Natural killer cell (primary cell): ENCODE data around the gene ELOVL1. TPM values are rescaled to one million over a fixed set of nuclear protein-coding genes. Genes with fewer than 3 reads are reported as not detected.
"Not testable (repeated sequence)": the region's sequence is repeated elsewhere in the genome, so short reads cannot be mapped to it uniquely, and the experiment has no call there.

Experiments used
- ATAC-seq, 3 donors: fragments of 150-1000 bp in 2 of 3; fragments of 200-7000 bp in 1 of 3; cut with Tn5 transposase; 1 replicate in 1 of 3; 2 replicates in 2 of 3; pipeline ENCODE4 v1.10.0; 2021; ENCODE audit warnings: mild to moderate bottlenecking in 2 of 3, moderate library complexity in 2 of 3
- DNase-seq, 2 donors: peaks; one replicate each; pipeline versions ENCODE4 v3.0.0 to v3.0.0-alpha.2; 2013 to 2021; ENCODE audit warnings: mixed read lengths in 1 of 2
- H3K27ac ChIP-seq: one replicate; pipeline ENCODE4 v1.5.1; 2013; ENCODE audit warnings: mild to moderate bottlenecking, low read length
- H3K27me3 ChIP-seq: one replicate; pipeline ENCODE4 v1.6.1; 2013; ENCODE audit warnings: low read length; ENCODE audit not compliant: control insufficient read depth, insufficient read depth
- H3K36me3 ChIP-seq: one replicate; pipeline ENCODE4 v1.6.1; 2013; ENCODE audit warnings: low read length; ENCODE audit not compliant: control insufficient read depth, insufficient read depth
- H3K4me1 ChIP-seq: one replicate; pipeline ENCODE4 v1.6.1; 2013; ENCODE audit warnings: low read length; ENCODE audit not compliant: control insufficient read depth, insufficient read depth
- H3K4me3 ChIP-seq: one replicate; pipeline ENCODE4 v1.5.1; 2013; ENCODE audit warnings: low read length
- H3K9me3 ChIP-seq: one replicate; pipeline ENCODE4 v1.6.1; 2013; ENCODE audit warnings: low read length; ENCODE audit not compliant: control insufficient read depth, insufficient read depth
- H3K27ac Mint-ChIP-seq, 2 donors: one replicate each; pipeline ENCODE4 v1.8.0; 2022; ENCODE audit warnings: mild to moderate bottlenecking in 2 of 2, mixed read lengths in 2 of 2, moderate library complexity in 1 of 2
- H3K27me3 Mint-ChIP-seq, 2 donors: one replicate each; pipeline ENCODE4 v1.8.0; 2022; ENCODE audit warnings: low read depth in 2 of 2, mixed read lengths in 2 of 2
- H3K36me3 Mint-ChIP-seq: one replicate; pipeline ENCODE4 v1.8.0; 2022; ENCODE audit warnings: mixed read lengths
- H3K4me1 Mint-ChIP-seq, 2 donors: one replicate each; pipeline ENCODE4 v1.8.0; 2022; ENCODE audit warnings: mixed read lengths in 2 of 2
- H3K4me3 Mint-ChIP-seq: one replicate; pipeline ENCODE4 v1.8.0; 2022; ENCODE audit warnings: mild to moderate bottlenecking, moderate library complexity, mixed read lengths
- H3K9me3 Mint-ChIP-seq, 2 donors: one replicate each; pipeline ENCODE4 v1.8.0; 2022; ENCODE audit warnings: mixed read lengths in 2 of 2
- CTCF ChIP-seq: fragments of 200-600 bp; IDR thresholded peaks from one replicate; pipeline ENCODE4 v1.8.0; 2022; ENCODE audit warnings: antibody characterized with exemption
- WGBS: methylation state at CpG from one replicate; pipeline ENCODE4 v1.1.7; 2013; ENCODE audit warnings: missing lambda C conversion rate; ENCODE audit not compliant: insufficient coverage; 5-methylcytosine and 5-hydroxymethylcytosine counted together
- intact Hi-C: fragments of 100-400 bp; cut with micrococcal nuclease; formaldehyde crosslinking; loops from one replicate; pipeline ENCODE4 v1.14.2; 2022
- total RNA-seq, 4 donors: library from RNA; stranded (reverse); fragments of 120-200 nt in 1 of 4; gene quantifications; one replicate each; pipeline versions ENCODE4 v1.2.3 to v1.2.4, GENCODE V29; 2013 to 2022

The ELOVL1 gene
- total RNA-seq: 10 to 100 TPM; 53.2 to 73.0 (median 67.5) TPM
- 58.4 TPM for total RNA-seq (2013)

- TF ChIP-seq CTCF: no peak
- no peaks in the 10 kb centered on the region for H3K36me3 Mint-ChIP-seq
- H3K4me3 ChIP-seq: peak within 1 kb of the TSS; percentile 88
Measured at GRCh38 chr1:43367904-43368645, at the start of gene ELOVL1. Gene ELOVL1 (minus strand): TSS chr1:43368011. CDS start chr1:43365609, 2,402 bp downstream.

GRCh38 chr1:43415901-43416300 is 48.1 kb upstream of the ELOVL1 start:
- no peaks in the 10 kb centered on the region for H3K4me1 ChIP-seq
- H3K4me3 Mint-ChIP-seq: no peak overlapping the region
- no peak for TF ChIP-seq CTCF
- no peaks in the 10 kb centered on the region for H3K9me3 ChIP-seq
- H3K27ac Mint-ChIP-seq: no peak overlapping the region
- H3K27me3 Mint-ChIP-seq: no peaks in the 10 kb centered on the region
- ATAC-seq (no peak), DNase-seq (no peak)
- peaks cover 5% of the 10 kb centered on the region in 2 donors for H3K4me1 Mint-ChIP-seq
- no peaks in the 10 kb centered on the region for H3K9me3 Mint-ChIP-seq
- 100% methylated on average over 5 of the region's 5 CpGs for WGBS
- intact Hi-C loops: no loop called here
- H3K27me3 ChIP-seq: no peaks in the 10 kb centered on the region
- no peak overlapping the region for H3K4me3 ChIP-seq
- no peak overlapping the region for H3K27ac ChIP-seq
- H3K36me3 Mint-ChIP-seq: no peaks in the 10 kb centered on the region
- peaks cover 61% of the 10 kb centered on the region for H3K36me3 ChIP-seq

More at GRCh38 chr1:43367904-43368645, at the start of gene ELOVL1:
- WGBS: under 1% methylated on average over 58 of the region's 58 CpGs
- H3K27ac Mint-ChIP-seq: peak within 1 kb of the TSS; percentile 90 to 94
- H3K9me3 Mint-ChIP-seq: no peaks in the 10 kb centered on the region
- intact Hi-C loops: loop anchor here (1.0 kb wide), 2 partner anchors 10 to 21 kb away; partner anchors contain the start of genes CDC20, MED8 and SZT2
- no peaks in the 10 kb centered on the region for H3K27me3 Mint-ChIP-seq
- Histone ChIP-seq H3K4me1 (peaks cover 32% of the 10 kb centered on the region), H3K9me3 (no peaks in the 10 kb centered on the region), H3K36me3 (peaks cover 25% of the 10 kb centered on the region), H3K27me3 (no peaks in the 10 kb centered on the region), H3K27ac (peak within 1 kb of the TSS; percentile 80)
- H3K4me3 Mint-ChIP-seq: peak within 1 kb of the TSS; percentile 96
- ATAC-seq (peak; percentile 87 to 95 (median 90)), DNase-seq (peak; percentile 85 to 87)
- peaks cover 35 to 53% of the 10 kb centered on the region in 2 donors for H3K4me1 Mint-ChIP-seq

GRCh38 chr1:43414634-43415223 is 46.9 kb upstream of the ELOVL1 start:
- H3K36me3 Mint-ChIP-seq: no peaks in the 10 kb centered on the region
- 87% methylated on average over 5 of the region's 5 CpGs for WGBS

GRCh38 chr1:43413426-43413825 is 45.6 kb upstream of the ELOVL1 start:
- H3K36me3 Mint-ChIP-seq, H3K4me1 ChIP-seq, H3K4me1 Mint-ChIP-seq, DNase-seq, H3K27me3 ChIP-seq, H3K27ac Mint-ChIP-seq, H3K4me3 ChIP-seq, H3K9me3 Mint-ChIP-seq, H3K4me3 Mint-ChIP-seq, H3K27ac ChIP-seq, intact Hi-C loops, H3K27me3 Mint-ChIP-seq, ATAC-seq, H3K9me3 ChIP-seq: not testable (repeated sequence)
- WGBS: 100% methylated on average over 1 of the region's 1 CpG
- H3K36me3 ChIP-seq: peaks cover 45% of the 10 kb centered on the region

More at GRCh38 chr1:43414634-43415223, 46.9 kb upstream of the ELOVL1 start:
- peaks cover 50% of the 10 kb centered on the region for H3K36me3 ChIP-seq
- no peaks in the 10 kb centered on the region for H3K9me3 ChIP-seq
- no peaks in the 10 kb centered on the region for H3K9me3 Mint-ChIP-seq
- no peaks in the 10 kb centered on the region for H3K27me3 ChIP-seq
- no peaks in the 10 kb centered on the region for H3K4me1 ChIP-seq
- peaks cover 5% of the 10 kb centered on the region in 2 donors for H3K4me1 Mint-ChIP-seq
- H3K27me3 Mint-ChIP-seq: no peaks in the 10 kb centered on the region
- peak overlapping the region in 1 of 2 donors; percentile 68 for H3K27ac Mint-ChIP-seq
- peak; percentile 40 to 80 for DNase-seq
- no peak overlapping the region for H3K4me3 ChIP-seq
- peak; percentile 65 for TF ChIP-seq CTCF
- peak; percentile 83 to 92 (median 85) for ATAC-seq
- intact Hi-C loops: loop anchor here (1.0 kb wide), 1 partner anchor 187 kb away; no protein-coding TSS in a partner anchor
- no peak overlapping the region for H3K27ac ChIP-seq
- H3K4me3 Mint-ChIP-seq: no peak overlapping the region
